HFFc6 (cell line): Measurements from ENCODE around the gene HERC4. TPM values are rescaled to one million over a fixed set of nuclear protein-coding genes. Genes with fewer than 3 reads are reported as not detected.

ENCODE experiments used
- DNase-seq: peaks from one replicate; pipeline ENCODE4 v3.0.0-alpha.2; 2018
- H3K27ac Mint-ChIP-seq: 2 replicates; pipeline ENCODE4 v1.8.0; 2020; ENCODE audit warnings: mild to moderate bottlenecking, mixed read lengths
- H3K27me3 Mint-ChIP-seq: 2 replicates; pipeline ENCODE4 v1.8.0; 2021; ENCODE audit warnings: mild to moderate bottlenecking, moderate library complexity, mixed read lengths; ENCODE audit not compliant: insufficient read depth
- H3K36me3 Mint-ChIP-seq: 2 replicates; pipeline ENCODE4 v1.8.0; 2021; ENCODE audit warnings: low read depth, mixed read lengths
- H3K4me1 Mint-ChIP-seq: 2 replicates; pipeline ENCODE4 v1.8.0; 2020; ENCODE audit warnings: low read depth, mixed read lengths
- H3K4me3 Mint-ChIP-seq: 2 replicates; pipeline ENCODE4 v1.8.0; 2020; ENCODE audit warnings: mild to moderate bottlenecking, moderate library complexity, mixed read lengths
- H3K9me3 Mint-ChIP-seq: 2 replicates; pipeline ENCODE4 v1.8.0; 2020; ENCODE audit warnings: mild to moderate bottlenecking, mixed read lengths
- total RNA-seq, 6 experiments: library from RNA; stranded (reverse); fragmentation: NEBNext Ultra II Directional; extraction: Animal tissue kit (Norgen Biotek cat#: 25700); gene quantifications; 2 replicates in 1 of 6; 3 replicates in 5 of 6; pipeline ENCODE4 v1.2.3, GENCODE V29; 2021
- TF ChIP-seq, protein P1 (sequence below): fragments of 200-600 bp; sonication (generic); IDR thresholded peaks from 2 replicates; pipeline ENCODE4 v1.5.0; 2021; ENCODE audit warnings: antibody characterized with exemption, mild to moderate bottlenecking

Gene HERC4
- total RNA-seq, 6 experiments from 2014 or later = 220 to 297 (median 279) TPM

DNA sequence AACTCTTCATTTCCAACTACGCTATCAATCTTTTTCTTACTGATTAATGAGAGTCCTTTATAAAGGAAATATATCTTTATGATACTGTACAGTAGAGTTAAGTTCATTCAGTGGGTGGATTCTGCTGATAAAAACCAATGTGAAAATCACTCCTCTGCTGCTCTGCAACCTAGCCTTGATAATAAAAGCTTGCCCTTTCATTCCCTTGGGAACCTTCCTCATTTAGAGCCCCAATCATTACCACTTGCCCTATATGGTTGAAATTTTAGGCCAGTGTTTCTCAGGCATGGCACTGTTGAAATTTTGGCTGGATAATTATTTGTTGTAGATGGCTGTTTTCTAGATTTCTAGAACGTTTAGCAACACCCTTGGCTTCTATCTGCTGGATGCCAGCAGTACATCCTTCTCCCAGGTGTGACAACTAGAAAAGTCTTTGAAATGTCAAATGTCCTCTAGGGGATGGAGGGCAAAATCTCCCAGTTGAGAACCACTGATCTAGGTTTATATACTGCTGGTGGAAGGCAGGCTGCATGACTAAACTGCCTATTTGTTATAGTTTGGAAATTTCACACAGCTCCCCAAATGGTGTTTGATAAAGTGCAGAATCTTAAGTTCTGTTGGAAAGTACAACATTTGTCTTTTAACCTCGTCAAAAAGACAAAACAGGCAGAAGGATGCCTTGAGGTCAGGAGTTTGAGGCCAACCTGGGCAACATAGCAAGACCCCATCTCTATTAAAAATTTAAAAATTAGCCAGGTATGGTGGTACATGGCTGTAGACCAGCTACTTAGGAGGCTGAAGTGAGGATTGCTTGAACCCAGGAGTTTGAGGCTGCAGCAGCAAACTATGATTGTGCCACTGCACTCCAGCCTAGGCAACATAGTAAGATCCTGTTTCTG is 199.5 kb downstream of the HERC4 start:
- TF ChIP-seq, protein P1, sequence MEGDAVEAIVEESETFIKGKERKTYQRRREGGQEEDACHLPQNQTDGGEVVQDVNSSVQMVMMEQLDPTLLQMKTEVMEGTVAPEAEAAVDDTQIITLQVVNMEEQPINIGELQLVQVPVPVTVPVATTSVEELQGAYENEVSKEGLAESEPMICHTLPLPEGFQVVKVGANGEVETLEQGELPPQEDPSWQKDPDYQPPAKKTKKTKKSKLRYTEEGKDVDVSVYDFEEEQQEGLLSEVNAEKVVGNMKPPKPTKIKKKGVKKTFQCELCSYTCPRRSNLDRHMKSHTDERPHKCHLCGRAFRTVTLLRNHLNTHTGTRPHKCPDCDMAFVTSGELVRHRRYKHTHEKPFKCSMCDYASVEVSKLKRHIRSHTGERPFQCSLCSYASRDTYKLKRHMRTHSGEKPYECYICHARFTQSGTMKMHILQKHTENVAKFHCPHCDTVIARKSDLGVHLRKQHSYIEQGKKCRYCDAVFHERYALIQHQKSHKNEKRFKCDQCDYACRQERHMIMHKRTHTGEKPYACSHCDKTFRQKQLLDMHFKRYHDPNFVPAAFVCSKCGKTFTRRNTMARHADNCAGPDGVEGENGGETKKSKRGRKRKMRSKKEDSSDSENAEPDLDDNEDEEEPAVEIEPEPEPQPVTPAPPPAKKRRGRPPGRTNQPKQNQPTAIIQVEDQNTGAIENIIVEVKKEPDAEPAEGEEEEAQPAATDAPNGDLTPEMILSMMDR = no peak
- Mint-ChIP-seq H3K27me3 (peaks cover 7% of the 10 kb centered on the region), H3K4me3 (no peak overlapping the region), H3K9me3 (no peaks in the 10 kb centered on the region), H3K36me3 (no peaks in the 10 kb centered on the region), H3K4me1 (no peaks in the 10 kb centered on the region), H3K27ac (no peak overlapping the region)
- no peak for DNase-seq

Other genes with a start within 250 kb of the HERC4 start
- under 1 TPM in 5 of 6 experiments, not detected in 1; 0.20 to 0.47 (median 0.33) TPM for gene DNAJC12, start 237.1 kb downstream of the HERC4 start, total RNA-seq
- gene SIRT1, start 190.6 kb downstream of the HERC4 start, total RNA-seq = 10 to 100 TPM in 5 of 6 experiments, 1 to 10 TPM in 1; 9.8 to 12.9 (median 11.7) TPM
- gene MYPN, start 34.2 kb upstream of the HERC4 start, total RNA-seq = 10 to 100 TPM; 70.3 to 89.1 (median 80.1) TPM
- gene ATOH7, start 156.8 kb upstream of the HERC4 start, total RNA-seq = under 1 TPM in 2 of 6 experiments, not detected in 4; 0.11 to 0.12 TPM